Measurements from ENCODE around the gene TLX1.

The TLX1 gene

GRCh38 chr10:101165736-101166135 lies 34.6 kb downstream of the TLX1 start:
- Histone ChIP-seq H3K4me3 (ENCODE audit: low read depth, low read length) (no peak overlapping the region), H3K27me3 (ENCODE audit: control insufficient read depth, insufficient read depth, low read length) (peaks cover 20% of the 10 kb centered on the region), H3K4me1 (ENCODE audit: control insufficient read depth, insufficient read depth, low read length) (peaks cover 4% of the 10 kb centered on the region), H3K9ac (ENCODE audit: low read depth, low read length) (no peak overlapping the region), H3K36me3 (ENCODE audit: control insufficient read depth, insufficient read depth, low read length) (no peaks in the 10 kb centered on the region), H3K9me3 (ENCODE audit: control insufficient read depth, insufficient read depth, low read length) (no peaks in the 10 kb centered on the region)

- Histone ChIP-seq H3K4me1 (ENCODE audit: control insufficient read depth, insufficient read depth, low read length) (peaks cover 4% of the 10 kb centered on the region), H3K9me3 (ENCODE audit: control insufficient read depth, insufficient read depth, low read length) (no peaks in the 10 kb centered on the region), H3K4me3 (ENCODE audit: low read depth, low read length) (no peak overlapping the region), H3K27me3 (ENCODE audit: control insufficient read depth, insufficient read depth, low read length) (peaks cover 20% of the 10 kb centered on the region), H3K36me3 (ENCODE audit: control insufficient read depth, insufficient read depth, low read length) (no peaks in the 10 kb centered on the region), H3K9ac (ENCODE audit: low read depth, low read length) (no peak overlapping the region)
These were observed 35.3 kb downstream of the TLX1 start for GRCh38 chr10:101166430-101166829.

- Histone ChIP-seq H3K9me3 (ENCODE audit: control insufficient read depth, insufficient read depth, low read length) (no peaks in the 10 kb centered on the region), H3K4me1 (ENCODE audit: control insufficient read depth, insufficient read depth, low read length) (no peaks in the 10 kb centered on the region), H3K36me3 (ENCODE audit: control insufficient read depth, insufficient read depth, low read length) (no peaks in the 10 kb centered on the region), H3K4me3 (ENCODE audit: low read depth, low read length) (no peak overlapping the region), H3K9ac (ENCODE audit: low read depth, low read length) (no peak overlapping the region), H3K27me3 (ENCODE audit: control insufficient read depth, insufficient read depth, low read length) (no peaks in the 10 kb centered on the region)
These were observed 41.6 kb downstream of the TLX1 start for GRCh38 chr10:101172741-101173140.

- no peaks in the 10 kb centered on the region for H3K4me1 ChIP-seq (ENCODE audit: control insufficient read depth, insufficient read depth, low read length)
- no peaks in the 10 kb centered on the region for H3K9me3 ChIP-seq (ENCODE audit: control insufficient read depth, insufficient read depth, low read length)
- H3K36me3 ChIP-seq (ENCODE audit: control insufficient read depth, insufficient read depth, low read length), result no peaks in the 10 kb centered on the region
- H3K4me3 ChIP-seq (ENCODE audit: low read depth, low read length), result no peak overlapping the region
- H3K27me3 ChIP-seq (ENCODE audit: control insufficient read depth, insufficient read depth, low read length), result no peaks in the 10 kb centered on the region
- no peak overlapping the region for H3K9ac ChIP-seq (ENCODE audit: low read depth, low read length)
These were observed 43.2 kb downstream of the TLX1 start for GRCh38 chr10:101174319-101174718.

- no peaks in the 10 kb centered on the region for H3K36me3 ChIP-seq (ENCODE audit: control insufficient read depth, insufficient read depth, low read length)
- H3K9me3 ChIP-seq (ENCODE audit: control insufficient read depth, insufficient read depth, low read length), result no peaks in the 10 kb centered on the region
- no peak overlapping the region for H3K4me3 ChIP-seq (ENCODE audit: low read depth, low read length)
- H3K27me3 ChIP-seq (ENCODE audit: control insufficient read depth, insufficient read depth, low read length), result no peaks in the 10 kb centered on the region
- H3K4me1 ChIP-seq (ENCODE audit: control insufficient read depth, insufficient read depth, low read length), result no peaks in the 10 kb centered on the region
- no peak overlapping the region for H3K9ac ChIP-seq (ENCODE audit: low read depth, low read length)
These were observed 45.5 kb downstream of the TLX1 start for GRCh38 chr10:101176577-101176976.

- peaks cover 4% of the 10 kb centered on the region for H3K4me1 ChIP-seq (ENCODE audit: control insufficient read depth, insufficient read depth, low read length)
- H3K9ac ChIP-seq (ENCODE audit: low read depth, low read length), result no peak overlapping the region
- H3K4me3 ChIP-seq (ENCODE audit: low read depth, low read length), result no peak overlapping the region
- no peaks in the 10 kb centered on the region for H3K27me3 ChIP-seq (ENCODE audit: control insufficient read depth, insufficient read depth, low read length)
- no peaks in the 10 kb centered on the region for H3K36me3 ChIP-seq (ENCODE audit: control insufficient read depth, insufficient read depth, low read length)
- H3K9me3 ChIP-seq (ENCODE audit: control insufficient read depth, insufficient read depth, low read length), result no peaks in the 10 kb centered on the region
These were observed 51.8 kb downstream of the TLX1 start for GRCh38 chr10:101182936-101183335.

- Histone ChIP-seq H3K9ac (ENCODE audit: low read depth, low read length) (no peak overlapping the region), H3K9me3 (ENCODE audit: control insufficient read depth, insufficient read depth, low read length) (no peaks in the 10 kb centered on the region), H3K4me3 (ENCODE audit: low read depth, low read length) (no peak overlapping the region), H3K4me1 (ENCODE audit: control insufficient read depth, insufficient read depth, low read length) (peaks cover 4% of the 10 kb centered on the region), H3K27me3 (ENCODE audit: control insufficient read depth, insufficient read depth, low read length) (no peaks in the 10 kb centered on the region), H3K36me3 (ENCODE audit: control insufficient read depth, insufficient read depth, low read length) (no peaks in the 10 kb centered on the region)
These were observed 52.5 kb downstream of the TLX1 start for GRCh38 chr10:101183458-101184183.
